Uterus (tissue), 2 donors: ENCODE data around the gene DMBT1.

Source experiments
- CTCF ChIP-seq, 4 experiments: fragments of 200-600 bp in 2 of 4; fragments of 450-650 bp in 2 of 4; sonication (generic) in 2 of 4; IDR thresholded peaks; one replicate each; pipeline ENCODE4 v1.5.1; 2016 to 2019; ENCODE audit warnings: antibody characterized with exemption in 4 of 4, mild to moderate bottlenecking in 2 of 4, moderate library complexity in 1 of 4
- POLR2A ChIP-seq, 2 donors: fragments of 450-650 bp; IDR thresholded peaks; one replicate each; pipeline ENCODE4 v1.6.1; 2016; ENCODE audit warnings: antibody characterized with exemption in 2 of 2, mild to moderate bottlenecking in 1 of 2, moderate library complexity in 1 of 2

GRCh38 chr10:122514045-122514840, 46.3 kb upstream of the DMBT1 start:
- TF ChIP-seq CTCF (IDR thresholded peaks at IDR 0.05) = no peak
- TF ChIP-seq POLR2A (IDR thresholded peaks at IDR 0.05) = no peak
